H9 (cell line): ENCODE measurements around the gene IL1RAPL2. TPM values are rescaled to one million over a fixed set of nuclear protein-coding genes. Genes with fewer than 3 reads are reported as not detected.

Experiments used
- DNase-seq: peaks from one replicate; pipeline ENCODE4 v3.0.0-alpha.2; 2017
- H2AFZ ChIP-seq: one replicate; pipeline ENCODE4 v1.6.1; 2013; ENCODE audit warnings: mild to moderate bottlenecking, low read length, control low read depth, moderate library complexity
- H2AK5ac ChIP-seq: 2 replicates; pipeline ENCODE4 v1.6.1; 2013; ENCODE audit warnings: low read length, control low read depth, mixed read lengths; ENCODE audit not compliant: insufficient read length
- H2BK120ac ChIP-seq: one replicate; pipeline ENCODE4 v1.6.1; 2013; ENCODE audit warnings: low read depth, mild to moderate bottlenecking, low read length, control low read depth, inconsistent platforms; ENCODE audit not compliant: poor library complexity, severe bottlenecking
- H2BK12ac ChIP-seq: 2 replicates; pipeline ENCODE4 v1.6.1; 2013; ENCODE audit warnings: low read length, control low read depth, mixed read lengths, low read depth; ENCODE audit not compliant: insufficient read length
- H2BK15ac ChIP-seq: 2 replicates; pipeline ENCODE4 v1.6.1; 2013; ENCODE audit warnings: low read depth, low read length, control low read depth
- H2BK20ac ChIP-seq: one replicate; pipeline ENCODE4 v1.6.1; 2013; ENCODE audit warnings: low read depth, mild to moderate bottlenecking, low read length, control low read depth, inconsistent platforms; ENCODE audit not compliant: poor library complexity, severe bottlenecking
- H2BK5ac ChIP-seq: 2 replicates; pipeline ENCODE4 v1.6.1; 2013; ENCODE audit warnings: low read length, control low read depth, mixed read lengths; ENCODE audit not compliant: insufficient read length
- H3K14ac ChIP-seq: 2 replicates; pipeline ENCODE4 v1.6.1; 2013; ENCODE audit warnings: low read length, control low read depth; ENCODE audit not compliant: insufficient read depth
- H3K18ac ChIP-seq: 2 replicates; pipeline ENCODE4 v1.6.1; 2013; ENCODE audit warnings: low read depth, mild to moderate bottlenecking, mixed read lengths, low read length, control low read depth; ENCODE audit not compliant: insufficient read length
- H3K23ac ChIP-seq: 2 replicates; pipeline ENCODE4 v1.6.1; 2013; ENCODE audit warnings: low read length, control low read depth, mixed read lengths, low read depth; ENCODE audit not compliant: insufficient read length
- H3K23me2 ChIP-seq: 2 replicates; pipeline ENCODE4 v1.6.1; 2013; ENCODE audit warnings: low read depth, mild to moderate bottlenecking, mixed read lengths, low read length, control low read depth; ENCODE audit not compliant: insufficient read length, poor library complexity, severe bottlenecking
- H3K27ac ChIP-seq: 2 replicates; pipeline ENCODE4 v1.5.1; 2013; ENCODE audit warnings: low read length, control low read depth, mixed read lengths, low read depth; ENCODE audit not compliant: insufficient read length
- H3K27me3 ChIP-seq: 2 replicates; pipeline ENCODE4 v1.6.1; 2013; ENCODE audit warnings: low read length, control low read depth, inconsistent platforms; ENCODE audit not compliant: insufficient read depth
- H3K4ac ChIP-seq: 2 replicates; pipeline ENCODE4 v1.6.1; 2013; ENCODE audit warnings: low read depth, mild to moderate bottlenecking, control low read depth, inconsistent platforms, low read length, moderate library complexity
- H3K4me1 ChIP-seq: 2 replicates; pipeline ENCODE4 v1.6.1; 2013; ENCODE audit warnings: low read length, control low read depth, inconsistent platforms; ENCODE audit not compliant: insufficient read depth
- H3K4me2 ChIP-seq: 2 replicates; pipeline ENCODE4 v1.6.1; 2013; ENCODE audit warnings: low read length, control low read depth, mixed read lengths; ENCODE audit not compliant: insufficient read length, insufficient read depth
- H3K56ac ChIP-seq: 2 replicates; pipeline ENCODE4 v1.6.1; 2013; ENCODE audit warnings: low read depth, mild to moderate bottlenecking, mixed read lengths, low read length, control low read depth; ENCODE audit not compliant: insufficient read length
- H3K79me1 ChIP-seq: 2 replicates; pipeline ENCODE4 v1.6.1; 2013; ENCODE audit warnings: low read depth, mild to moderate bottlenecking, moderate library complexity, low read length, control low read depth, inconsistent platforms; ENCODE audit not compliant: insufficient read depth, poor library complexity, severe bottlenecking
- H3K79me2 ChIP-seq: 2 replicates; pipeline ENCODE4 v1.6.1; 2013; ENCODE audit warnings: low read length, control low read depth, inconsistent platforms; ENCODE audit not compliant: insufficient read depth
- H3K9ac ChIP-seq: 2 replicates; pipeline ENCODE4 v1.6.1; 2013; ENCODE audit warnings: low read length, control low read depth, mixed read lengths; ENCODE audit not compliant: insufficient read length; ENCODE audit errors: extremely low read depth
- H3K9me3 ChIP-seq: one replicate; pipeline ENCODE4 v1.6.1; 2013; ENCODE audit warnings: low read depth, low read length, inconsistent platforms; ENCODE audit not compliant: control insufficient read depth
- H3T11ph ChIP-seq: one replicate; pipeline ENCODE4 v1.6.1; 2013; ENCODE audit warnings: mild to moderate bottlenecking, low read length, control low read depth, inconsistent platforms
- H4K20me1 ChIP-seq: one replicate; pipeline ENCODE4 v1.6.1; 2013; ENCODE audit not compliant: control insufficient read depth, insufficient read length, insufficient read depth
- H4K5ac ChIP-seq: 2 replicates; pipeline ENCODE4 v1.6.1; 2013; ENCODE audit warnings: low read depth, mild to moderate bottlenecking, mixed read lengths, low read length, control low read depth; ENCODE audit not compliant: insufficient read length
- H4K8ac ChIP-seq: replicated peaks from 2 replicates; pipeline ENCODE4 v1.6.1; 2013; ENCODE audit warnings: low read length, control low read depth, mixed read lengths, low read depth; ENCODE audit not compliant: insufficient read length
- H4K91ac ChIP-seq: 2 replicates; pipeline ENCODE4 v1.6.1; 2013; ENCODE audit warnings: low read depth, mild to moderate bottlenecking, moderate library complexity, mixed read lengths, low read length, control low read depth; ENCODE audit not compliant: insufficient read length
- H3K27ac Mint-ChIP-seq, 3 experiments: 2 replicates in 2 of 3; 3 replicates in 1 of 3; pipeline ENCODE4 v1.8.0; 2020 to 2021; ENCODE audit warnings: mixed read lengths in 3 of 3, mild to moderate bottlenecking in 1 of 3, moderate library complexity in 1 of 3
- H3K27me3 Mint-ChIP-seq: 2 replicates; pipeline ENCODE4 v1.8.0; 2021; ENCODE audit warnings: low read depth, mild to moderate bottlenecking, moderate library complexity, mixed read lengths
- H3K36me3 Mint-ChIP-seq, 3 experiments: 2 replicates in 2 of 3; 3 replicates in 1 of 3; pipeline ENCODE4 v1.8.0; 2020 to 2021; ENCODE audit warnings: low read depth in 3 of 3, mixed read lengths in 3 of 3; ENCODE audit not compliant: insufficient read depth in 1 of 3
- H3K4me1 Mint-ChIP-seq, 2 experiments: 2 replicates each; pipeline ENCODE4 v1.8.0; 2020; ENCODE audit warnings: mixed read lengths in 2 of 2
- H3K4me3 Mint-ChIP-seq, 2 experiments: 2 replicates in 1 of 2; 3 replicates in 1 of 2; pipeline ENCODE4 v1.8.0; 2020 to 2021; ENCODE audit warnings: mild to moderate bottlenecking in 2 of 2, mixed read lengths in 2 of 2, moderate library complexity in 1 of 2
- H3K9me3 Mint-ChIP-seq, 2 experiments: 2 replicates in 1 of 2; 3 replicates in 1 of 2; pipeline ENCODE4 v1.8.0; 2020; ENCODE audit warnings: mild to moderate bottlenecking in 2 of 2, mixed read lengths in 2 of 2, moderate library complexity in 1 of 2
- CTCF ChIP-seq: fragments of 200-600 bp; sonication (generic); conservative IDR thresholded peaks from 3 replicates; pipeline ENCODE4 v1.8.0; 2021; ENCODE audit warnings: antibody characterized with exemption, mild to moderate bottlenecking
- WGBS: extraction: QIAGEN DNeasy Blood & Tissue Kit; methylation state at CpG from one replicate; pipeline ENCODE4 v1.1.7; 2013; ENCODE audit warnings: missing lambda C conversion rate, low lambda C conversion rate, mixed read lengths; ENCODE audit not compliant: insufficient read length; ENCODE audit errors: extremely low coverage; 5-methylcytosine and 5-hydroxymethylcytosine counted together
- total RNA-seq: library from RNA; stranded (reverse); gene quantifications from 2 replicates; pipeline ENCODE4 v1.2.1, GENCODE V29; 2021

The IL1RAPL2 gene
- total RNA-seq, 1 experiment from 2014 or later: not detected

- no peaks in the 10 kb centered on the region for H3K9me3 ChIP-seq
- no peaks in the 10 kb centered on the region for H3K27me3 Mint-ChIP-seq
Measured at GRCh38 chrX:105314458-105314857, 748.5 kb downstream of the IL1RAPL2 start.

More at GRCh38 chrX:105314458-105314857, 748.5 kb downstream of the IL1RAPL2 start:
- WGBS: no CpG with 5 or more reads among the region's 2 CpGs
- H3K4me3 Mint-ChIP-seq: no peak overlapping the region
- Histone ChIP-seq H2BK12ac (no peak overlapping the region), H3K56ac (no peak overlapping the region), H3K4me2 (no peak overlapping the region), H3K14ac (no peak overlapping the region), H2BK20ac (no peak overlapping the region), H3K79me2 (no peaks in the 10 kb centered on the region), H4K20me1 (no peaks in the 10 kb centered on the region), H3K23ac (no peak overlapping the region), H3K27me3 (no peaks in the 10 kb centered on the region), H4K5ac (no peak overlapping the region), H3K23me2 (no peaks in the 10 kb centered on the region), H4K91ac (no peak overlapping the region), H2AFZ (no peak overlapping the region), H3K27ac (no peak overlapping the region), H2BK15ac (no peak overlapping the region), H3K9ac (no peak overlapping the region), H3K18ac (no peak overlapping the region), H3K4me1 (no peaks in the 10 kb centered on the region), H3T11ph (no peak overlapping the region), H3K79me1 (no peaks in the 10 kb centered on the region), H2AK5ac (no peak overlapping the region), H4K8ac (no peak overlapping the region), H3K4ac (no peak overlapping the region), H2BK5ac (no peak overlapping the region), H2BK120ac (no peak overlapping the region)
- TF ChIP-seq CTCF: no peak
- H3K9me3 Mint-ChIP-seq: peaks cover 0 to 43% of the 10 kb centered on the region in 2 experiments; a peak in 2 of 5 replicates
- no peaks in the 10 kb centered on the region for H3K36me3 Mint-ChIP-seq
- no peak overlapping the region for H3K27ac Mint-ChIP-seq
- DNase-seq: no peak
- peaks cover 0 to 6% of the 10 kb centered on the region in 2 experiments; a peak in 1 of 4 replicates for H3K4me1 Mint-ChIP-seq
